ENCODE measurements around the gene ARID1B.

Gene ARID1B

DNA sequence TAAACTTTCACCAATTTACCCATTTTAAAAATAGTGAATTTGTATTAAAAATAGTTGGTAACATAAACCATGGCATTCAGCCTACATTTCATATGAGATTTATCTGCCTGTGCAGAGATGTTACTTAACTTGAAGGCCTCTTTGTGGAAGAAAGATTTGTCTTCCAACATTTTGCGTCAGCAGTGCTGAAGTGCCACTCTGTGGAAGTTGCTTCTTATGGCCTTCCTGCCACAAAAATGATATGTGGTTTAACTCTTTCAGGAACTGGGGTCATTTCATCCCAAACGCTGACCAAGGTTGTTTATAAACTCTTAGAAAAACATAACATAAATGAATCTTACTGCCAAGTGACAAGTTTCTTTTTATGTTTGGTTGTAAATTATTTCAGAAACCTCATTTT lies 246.8 kb downstream of the ARID1B start:
- Histone ChIP-seq H3K27me3 (no peaks in the 10 kb centered on the region), H3K9me3 (no peaks in the 10 kb centered on the region), H3K27ac (no peak overlapping the region), H3K4me3 (ENCODE audit: low read depth in 1 of 2, low read length in 1 of 2) (no peak overlapping the region), H3K36me3 (no peaks in the 10 kb centered on the region), H3K4me1 (ENCODE audit: control insufficient read depth in 1 of 2, insufficient read depth in 1 of 2, low read depth in 1 of 2, low read length in 1 of 2) (peaks cover 21 to 28% of the 10 kb centered on the region in 2 experiments)
- TF ChIP-seq CTCF (IDR thresholded peaks at IDR 0.05) = no peak

DNA sequence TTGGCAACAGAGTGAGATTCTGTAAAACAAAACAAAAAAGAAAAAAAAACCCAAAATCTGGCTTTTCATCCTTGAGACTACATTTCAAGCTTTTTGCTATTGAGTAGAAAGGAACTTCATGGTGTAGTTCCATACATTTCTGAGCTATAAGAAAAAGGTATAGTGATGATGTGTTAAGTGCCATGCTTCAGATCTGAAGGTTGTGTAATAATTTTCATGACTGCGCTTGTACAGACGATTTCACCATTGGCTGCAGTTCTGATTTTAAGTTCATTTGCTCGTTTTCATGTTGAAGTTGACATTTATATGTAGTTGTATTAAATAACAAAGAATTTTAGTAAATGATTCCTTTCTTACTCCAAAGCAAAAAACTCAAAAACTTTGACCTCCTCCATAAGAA lies 247.6 kb downstream of the ARID1B start:
- peaks cover 14 to 21% of the 10 kb centered on the region in 2 experiments for H3K4me1 ChIP-seq (ENCODE audit: control insufficient read depth in 1 of 2, insufficient read depth in 1 of 2, low read depth in 1 of 2, low read length in 1 of 2)
- no peaks in the 10 kb centered on the region for H3K27me3 ChIP-seq
- no peak for TF ChIP-seq CTCF (IDR thresholded peaks at IDR 0.05)
- H3K4me3 ChIP-seq (ENCODE audit: low read depth in 1 of 2, low read length in 1 of 2) = no peak overlapping the region
- H3K27ac ChIP-seq = no peak overlapping the region
- no peaks in the 10 kb centered on the region for H3K9me3 ChIP-seq
- no peaks in the 10 kb centered on the region for H3K36me3 ChIP-seq

- Histone ChIP-seq H3K36me3 (no peaks in the 10 kb centered on the region), H3K27ac (no peak overlapping the region), H3K4me3 (ENCODE audit: low read depth in 1 of 2, low read length in 1 of 2) (no peak overlapping the region), H3K4me1 (ENCODE audit: control insufficient read depth in 1 of 2, insufficient read depth in 1 of 2, low read depth in 1 of 2, low read length in 1 of 2) (peaks cover 7 to 14% of the 10 kb centered on the region in 2 experiments), H3K27me3 (no peaks in the 10 kb centered on the region), H3K9me3 (no peaks in the 10 kb centered on the region)
- no peak for TF ChIP-seq CTCF (IDR thresholded peaks at IDR 0.05)
Measured at GRCh38 chr6:157025437-157025836, 248.3 kb downstream of the ARID1B start.

GRCh38 chr6:157029980-157030690 lies 253.0 kb downstream of the ARID1B start:
- Histone ChIP-seq H3K4me3 (ENCODE audit: low read depth in 1 of 2, low read length in 1 of 2) (no peak overlapping the region), H3K36me3 (no peaks in the 10 kb centered on the region), H3K27ac (no peak overlapping the region), H3K4me1 (ENCODE audit: control insufficient read depth in 1 of 2, insufficient read depth in 1 of 2, low read depth in 1 of 2, low read length in 1 of 2) (peaks cover 9 to 22% of the 10 kb centered on the region in 2 experiments), H3K27me3 (no peaks in the 10 kb centered on the region), H3K9me3 (no peaks in the 10 kb centered on the region)
- TF ChIP-seq CTCF (IDR thresholded peaks at IDR 0.05) = no peak

GRCh38 chr6:157030755-157031154 lies 253.6 kb downstream of the ARID1B start:
- H3K9me3 ChIP-seq = no peaks in the 10 kb centered on the region
- TF ChIP-seq CTCF (IDR thresholded peaks at IDR 0.05) = no peak
- H3K27ac ChIP-seq = no peak overlapping the region
- H3K4me1 ChIP-seq (ENCODE audit: control insufficient read depth in 1 of 2, insufficient read depth in 1 of 2, low read depth in 1 of 2, low read length in 1 of 2) = peaks cover 10 to 26% of the 10 kb centered on the region in 2 experiments
- H3K36me3 ChIP-seq = no peaks in the 10 kb centered on the region
- no peak overlapping the region for H3K4me3 ChIP-seq (ENCODE audit: low read depth in 1 of 2, low read length in 1 of 2)
- H3K27me3 ChIP-seq = no peaks in the 10 kb centered on the region

Data from neutrophil (primary cell).